SH-SY5Y (cell line): ENCODE measurements around the gene CYP1A2.

Experiments
- GATA2 ChIP-seq: IDR thresholded peaks from 2 replicates; pipeline ENCODE4 v1.6.1; 2011; ENCODE audit warnings: mild to moderate bottlenecking, low read depth, low read length
- GATA3 ChIP-seq: IDR thresholded peaks from 2 replicates; pipeline ENCODE4 v1.6.1; 2011; ENCODE audit warnings: low read depth, mild to moderate bottlenecking, low read length, moderate library complexity

- TF ChIP-seq GATA3: no peak
- no peak for TF ChIP-seq GATA2
Measured at GRCh38 chr15:74758736-74759135, 10.1 kb downstream of the CYP1A2 start.
